NCI-H69 (cell line): ENCODE results near the gene ATL2.

Experiments used
- DNase-seq: peaks from one replicate; lab custom pipeline; 2025; lab: John Stamatoyannopoulos, UW

ATL2 gene

DNA sequence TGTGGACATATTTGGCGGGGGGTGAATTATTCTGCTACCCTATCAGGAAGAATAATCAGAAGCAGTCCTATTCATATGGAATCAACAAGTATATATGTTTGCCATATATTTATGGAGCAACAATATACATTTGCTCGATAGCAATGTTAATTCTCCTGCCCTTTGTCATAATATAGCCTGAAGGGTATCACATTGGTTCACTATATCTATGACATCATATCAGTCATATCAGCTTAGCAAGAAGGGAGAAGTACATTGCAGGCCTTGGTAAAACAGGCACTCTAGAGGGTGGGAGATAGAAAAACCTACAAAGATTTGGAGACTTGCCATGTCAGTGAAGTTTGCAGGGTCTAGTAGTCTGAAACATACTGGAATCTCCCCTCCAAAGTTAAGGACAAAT lies 128.4 kb downstream of the ATL2 start:
- no peak for DNase-seq

DNA sequence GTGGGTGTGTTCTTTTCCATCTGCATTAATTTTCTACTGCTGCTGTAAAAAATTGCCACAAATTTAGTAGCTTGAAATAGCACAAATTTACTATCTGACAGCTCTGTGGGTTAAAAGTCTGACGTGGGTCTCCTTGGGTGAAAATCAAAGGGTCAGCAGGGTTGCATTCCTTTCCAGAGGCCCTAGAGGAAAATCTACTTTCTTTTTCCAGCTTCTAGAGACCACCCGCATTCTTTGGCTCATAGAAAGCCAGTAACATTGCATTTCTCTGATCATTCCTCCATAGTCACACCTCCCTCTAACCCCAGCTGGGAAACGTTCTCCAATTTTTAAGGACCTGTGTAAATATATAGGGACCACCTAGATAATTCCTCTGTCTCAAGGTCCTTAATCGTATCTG lies 128.8 kb downstream of the ATL2 start:
- no peak for DNase-seq

DNA sequence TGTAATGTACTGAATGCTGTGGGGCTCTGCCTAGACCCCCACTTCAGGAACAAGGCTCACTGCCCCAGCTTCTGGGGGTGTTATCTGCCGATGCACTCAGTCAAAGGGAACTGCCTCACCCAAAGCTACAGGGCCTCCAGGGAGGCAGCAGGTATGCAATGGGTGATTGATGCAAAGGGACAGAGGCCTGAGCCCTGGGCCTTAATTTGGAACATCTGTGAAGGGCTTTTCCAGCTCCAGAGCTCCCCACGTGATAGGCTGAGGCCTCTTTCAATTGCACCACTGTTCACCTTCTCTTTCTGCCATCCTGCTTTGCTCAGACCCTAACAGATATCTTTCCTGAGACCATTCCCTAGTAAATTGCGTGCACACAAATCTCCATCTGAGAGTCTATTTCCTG lies 131.0 kb downstream of the ATL2 start:
- DNase-seq, result no peak

DNA sequence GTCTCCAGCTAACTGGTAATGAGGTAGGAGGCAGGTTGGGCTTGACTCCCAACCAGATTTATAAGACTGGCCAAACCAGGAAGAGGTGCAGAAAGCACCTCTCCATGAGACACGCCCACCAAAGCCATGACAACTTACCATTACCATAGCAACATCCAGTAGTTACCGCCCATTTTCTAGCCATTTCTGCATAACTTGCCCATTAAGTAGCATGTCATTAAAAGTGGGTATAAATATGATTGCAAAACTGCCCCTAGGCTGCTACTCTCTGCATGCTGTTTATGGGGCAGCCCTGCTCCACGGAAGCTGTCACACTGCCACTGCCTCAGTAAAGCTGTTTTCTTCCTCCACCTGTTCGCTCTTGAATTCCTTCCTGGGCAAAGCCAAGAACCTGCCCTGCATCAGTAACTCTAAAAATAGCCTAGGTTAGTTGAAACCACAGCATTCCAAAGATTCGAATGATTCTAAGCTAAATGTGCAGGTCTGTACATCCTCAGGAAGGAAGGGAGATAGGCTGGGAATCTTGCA lies 131.9 kb downstream of the ATL2 start:
- peak; percentile 13 for DNase-seq

DNA sequence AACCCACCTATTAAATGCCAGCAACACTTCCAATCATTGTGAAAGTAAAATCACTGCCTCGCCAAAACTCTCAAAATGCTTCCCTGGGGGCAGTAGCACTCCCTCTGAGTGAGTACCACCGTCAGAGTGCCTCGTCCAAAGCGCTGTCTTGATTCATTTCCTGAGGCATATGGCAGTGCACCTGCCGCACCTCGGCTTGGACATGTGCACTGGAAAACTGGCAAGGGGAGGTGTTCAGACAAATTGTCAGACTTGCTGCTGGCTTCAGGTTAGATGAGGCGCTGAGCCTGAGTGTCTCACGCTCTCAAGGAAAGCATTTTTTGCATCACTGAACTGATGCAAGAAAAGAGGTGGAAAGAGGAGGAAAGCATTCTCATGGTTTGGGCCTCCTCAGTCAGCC lies 132.8 kb downstream of the ATL2 start:
- no peak for DNase-seq
